ENCODE results near the gene SUSD1.

DNA sequence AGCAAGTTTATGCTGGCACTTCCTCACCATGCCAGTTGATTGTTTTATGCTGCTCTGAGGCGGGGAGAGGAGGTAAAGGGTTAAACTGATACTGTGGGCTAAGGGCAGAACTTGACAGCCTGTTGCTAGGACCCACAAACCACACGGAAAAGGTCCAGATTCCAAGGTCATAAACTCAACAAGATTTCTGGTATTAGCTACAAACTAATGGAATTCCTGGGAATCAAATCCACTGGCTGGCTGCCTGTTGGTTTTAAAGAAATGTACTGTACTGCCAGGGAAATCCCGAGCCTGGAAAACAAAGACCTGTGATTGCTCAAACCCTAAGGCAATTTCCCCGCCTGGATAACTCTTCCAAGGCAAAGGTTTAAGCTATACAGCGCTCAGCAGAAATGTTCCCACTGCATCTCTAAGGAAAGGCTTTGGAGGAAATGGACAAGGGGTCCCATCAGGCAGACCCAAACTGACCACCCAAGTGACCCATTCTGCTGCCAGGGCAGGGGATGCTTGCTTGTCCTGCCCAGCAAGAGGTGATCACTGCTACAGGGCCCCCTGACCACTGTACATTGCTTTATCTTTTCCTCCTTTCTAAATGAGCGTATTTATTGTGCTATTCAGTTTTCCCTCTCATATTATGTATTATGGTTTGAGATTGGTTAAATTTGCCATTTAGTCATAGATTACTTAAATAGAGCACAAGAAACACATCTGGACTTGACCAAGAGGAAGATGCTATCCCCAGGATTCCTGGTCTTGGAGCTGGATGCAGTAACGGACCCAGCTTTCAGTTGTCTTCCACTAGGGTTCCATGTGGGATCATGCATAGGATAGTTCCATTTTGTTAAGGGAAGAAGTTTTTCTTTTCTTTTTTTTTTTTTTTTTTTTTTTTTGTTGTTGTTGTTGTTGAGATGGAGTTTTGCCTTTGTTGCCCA lies 124.3 kb downstream of the SUSD1 start:
- TF ChIP-seq MAX (IDR thresholded peaks at IDR 0.05; ENCODE audit: insufficient read depth, insufficient read length) (no peak), GATA2 (IDR thresholded peaks at IDR 0.05; ENCODE audit: insufficient read depth, insufficient read length, low read depth, low read length) (no peak)
- TF ChIP-seq, protein P1, sequence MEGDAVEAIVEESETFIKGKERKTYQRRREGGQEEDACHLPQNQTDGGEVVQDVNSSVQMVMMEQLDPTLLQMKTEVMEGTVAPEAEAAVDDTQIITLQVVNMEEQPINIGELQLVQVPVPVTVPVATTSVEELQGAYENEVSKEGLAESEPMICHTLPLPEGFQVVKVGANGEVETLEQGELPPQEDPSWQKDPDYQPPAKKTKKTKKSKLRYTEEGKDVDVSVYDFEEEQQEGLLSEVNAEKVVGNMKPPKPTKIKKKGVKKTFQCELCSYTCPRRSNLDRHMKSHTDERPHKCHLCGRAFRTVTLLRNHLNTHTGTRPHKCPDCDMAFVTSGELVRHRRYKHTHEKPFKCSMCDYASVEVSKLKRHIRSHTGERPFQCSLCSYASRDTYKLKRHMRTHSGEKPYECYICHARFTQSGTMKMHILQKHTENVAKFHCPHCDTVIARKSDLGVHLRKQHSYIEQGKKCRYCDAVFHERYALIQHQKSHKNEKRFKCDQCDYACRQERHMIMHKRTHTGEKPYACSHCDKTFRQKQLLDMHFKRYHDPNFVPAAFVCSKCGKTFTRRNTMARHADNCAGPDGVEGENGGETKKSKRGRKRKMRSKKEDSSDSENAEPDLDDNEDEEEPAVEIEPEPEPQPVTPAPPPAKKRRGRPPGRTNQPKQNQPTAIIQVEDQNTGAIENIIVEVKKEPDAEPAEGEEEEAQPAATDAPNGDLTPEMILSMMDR (IDR thresholded peaks at IDR 0.05; ENCODE audit: extremely low read depth in 1 of 2, insufficient read depth in 1 of 2, low read depth in 1 of 2, low read length in 2 of 2): no peak

Data from endothelial cell of umbilical vein (primary cell).